IMR-90 (cell line): ENCODE results near the gene OR2H2. TPM values are rescaled to one million over a fixed set of nuclear protein-coding genes. Genes with fewer than 3 reads are reported as not detected.

ENCODE experiments used
- ATAC-seq: fragments of 200-7000 bp; cut with Tn5 transposase; 2 replicates; pipeline ENCODE4 v1.9.1; 2020; ENCODE audit warnings: low read depth, mild to moderate bottlenecking, moderate library complexity
- BruUV-seq: library from RNA; stranded (reverse); fragments of 400-500 nt; replicated peaks from 2 replicates; lab custom pipeline; 2021; lab: Mats Ljungman, UMichigan
- CTCF ChIA-PET: fragments of 300-600 bp; formaldehyde crosslinking; extraction: SDS; loops from one replicate; lab custom pipeline; 2021; ENCODE audit warnings: antibody characterized with exemption; lab: Yijun Ruan, JAX
- POLR2A ChIA-PET: fragments of 300-600 bp; sonication (Branson Sonifier 250); formaldehyde crosslinking; loops from one replicate; lab custom pipeline; 2022; ENCODE audit warnings: antibody characterized with exemption; ENCODE audit not compliant: unreplicated experiment; lab: Charles Lee
- DNase-seq: peaks from one replicate; pipeline ENCODE4 v3.0.0; 2013
- H2AFZ ChIP-seq: replicated peaks from 2 replicates; pipeline ENCODE3; 2013; ENCODE audit warnings: low read length, mild to moderate bottlenecking; ENCODE audit not compliant: poor library complexity
- H2AK5ac ChIP-seq: 2 replicates; pipeline ENCODE4 v1.6.1; 2013; ENCODE audit warnings: low read depth, low read length, inconsistent platforms
- H2AK9ac ChIP-seq: replicated peaks from 2 replicates; pipeline ENCODE3; 2013; ENCODE audit warnings: mild to moderate bottlenecking, low read depth, low read length, moderate library complexity; ENCODE audit not compliant: poor library complexity
- H2BK120ac ChIP-seq: 2 replicates; pipeline ENCODE4 v1.6.1; 2013; ENCODE audit warnings: low read depth, low read length, inconsistent platforms
- H2BK15ac ChIP-seq: 3 replicates; pipeline ENCODE4 v1.6.1; 2013; ENCODE audit warnings: low read depth, low read length, inconsistent platforms
- H2BK20ac ChIP-seq: 2 replicates; pipeline ENCODE4 v1.6.1; 2013; ENCODE audit warnings: low read depth, mild to moderate bottlenecking, inconsistent platforms, low read length, moderate library complexity
- H2BK5ac ChIP-seq: 2 replicates; pipeline ENCODE4 v1.6.1; 2013; ENCODE audit warnings: mild to moderate bottlenecking, low read depth, low read length, inconsistent platforms; ENCODE audit not compliant: poor library complexity, severe bottlenecking
- H3K14ac ChIP-seq: replicated peaks from 2 replicates; pipeline ENCODE4 v1.6.1; 2013; ENCODE audit warnings: low read depth, low read length, inconsistent platforms
- H3K18ac ChIP-seq: 2 replicates; pipeline ENCODE4 v1.6.1; 2013; ENCODE audit warnings: low read depth, low read length, control low read depth
- H3K23ac ChIP-seq: 2 replicates; pipeline ENCODE4 v1.6.1; 2013; ENCODE audit warnings: low read depth, low read length, inconsistent platforms
- H3K27ac ChIP-seq: 2 replicates; pipeline ENCODE4 v1.5.1; 2013; ENCODE audit warnings: mild to moderate bottlenecking, control low read depth, low read length; ENCODE audit not compliant: insufficient read depth
- H3K27me3 ChIP-seq: 2 replicates; pipeline ENCODE4 v1.6.1; 2013; ENCODE audit warnings: low read length; ENCODE audit not compliant: control insufficient read depth, insufficient read depth
- H3K36me3 ChIP-seq: 2 replicates; pipeline ENCODE4 v1.6.1; 2013; ENCODE audit warnings: low read length, mixed read lengths; ENCODE audit not compliant: control insufficient read depth, insufficient read depth
- H3K4ac ChIP-seq: 2 replicates; pipeline ENCODE4 v1.6.1; 2013; ENCODE audit warnings: low read depth, low read length, inconsistent platforms
- H3K4me1 ChIP-seq: 2 replicates; pipeline ENCODE4 v1.6.1; 2013; ENCODE audit warnings: low read length, mixed read lengths; ENCODE audit not compliant: control insufficient read depth, insufficient read depth
- H3K4me2 ChIP-seq: 2 replicates; pipeline ENCODE4 v1.6.1; 2013; ENCODE audit warnings: low read depth, mild to moderate bottlenecking, control low read depth, low read length, moderate library complexity
- H3K4me3 ChIP-seq: 2 replicates; pipeline ENCODE4 v1.5.1; 2013; ENCODE audit warnings: low read depth, mild to moderate bottlenecking, control low read depth, low read length, moderate library complexity; ENCODE audit not compliant: insufficient read depth
- H3K56ac ChIP-seq: 2 replicates; pipeline ENCODE4 v1.6.1; 2013; ENCODE audit warnings: low read length, inconsistent platforms; ENCODE audit not compliant: insufficient read depth; ENCODE audit errors: extremely low read depth
- H3K79me1 ChIP-seq, 2 experiments: 2 replicates each; pipeline ENCODE4 v1.6.1; 2013; ENCODE audit warnings: low read length in 2 of 2, inconsistent platforms in 1 of 2, low read depth in 1 of 2
- H3K9ac ChIP-seq: 2 replicates; pipeline ENCODE4 v1.6.1; 2013; ENCODE audit warnings: low read depth, low read length, control low read depth
- H3K9me1 ChIP-seq: 2 replicates; pipeline ENCODE4 v1.6.1; 2013; ENCODE audit warnings: low read length, inconsistent platforms; ENCODE audit not compliant: insufficient read depth
- H3K9me3 ChIP-seq: 2 replicates; pipeline ENCODE4 v1.6.1; 2013; ENCODE audit warnings: low read length; ENCODE audit not compliant: control insufficient read depth, insufficient read depth
- H4K20me1 ChIP-seq: 2 replicates; pipeline ENCODE4 v1.6.1; 2013; ENCODE audit warnings: low read length, inconsistent platforms; ENCODE audit not compliant: insufficient read depth
- H4K5ac ChIP-seq: 2 replicates; pipeline ENCODE4 v1.6.1; 2013; ENCODE audit warnings: mild to moderate bottlenecking, low read depth, low read length, control low read depth
- H4K8ac ChIP-seq, 2 experiments: 2 replicates each; pipeline ENCODE4 v1.6.1; 2013; ENCODE audit warnings: low read depth in 2 of 2, low read length in 2 of 2, control low read depth in 1 of 2, inconsistent platforms in 1 of 2
- H4K91ac ChIP-seq: 2 replicates; pipeline ENCODE4 v1.6.1; 2013; ENCODE audit warnings: low read depth, low read length, inconsistent platforms; ENCODE audit not compliant: insufficient read depth
- BHLHE40 ChIP-seq: fragments of 150-350 bp; IDR thresholded peaks from 2 replicates; pipeline ENCODE4 v1.6.1; 2016; ENCODE audit warnings: mild to moderate bottlenecking, low read depth, low read length
- CEBPB ChIP-seq: IDR thresholded peaks from 2 replicates; pipeline ENCODE4 v1.6.1; 2012; ENCODE audit warnings: low read depth, low read length, improper control_type of control experiment
- CHD1 ChIP-seq: IDR thresholded peaks from 2 replicates; pipeline ENCODE4 v1.6.1; 2012; ENCODE audit warnings: low read depth, low read length, improper control_type of control experiment
- CTCF ChIP-seq: conservative IDR thresholded peaks from 2 replicates; pipeline ENCODE4 v1.5.1; 2012; ENCODE audit warnings: mild to moderate bottlenecking, low read depth, low read length, improper control_type of control experiment
- ELK1 ChIP-seq: fragments of 150-350 bp; IDR thresholded peaks from 2 replicates; pipeline ENCODE4 v1.6.1; 2016; ENCODE audit warnings: low read depth, mild to moderate bottlenecking, low read length, moderate library complexity, borderline replicate concordance
- MAZ ChIP-seq: IDR thresholded peaks from 2 replicates; pipeline ENCODE4 v1.6.1; 2012; ENCODE audit warnings: low read depth, mild to moderate bottlenecking, low read length, improper control_type of control experiment, moderate library complexity, borderline replicate concordance
- RAD21 ChIP-seq: IDR thresholded peaks from 2 replicates; pipeline ENCODE4 v1.6.1; 2012; ENCODE audit warnings: low read length, improper control_type of control experiment
- SMC3 ChIP-seq: fragments of 150-350 bp; IDR thresholded peaks from 2 replicates; pipeline ENCODE4 v1.6.1; 2016; ENCODE audit warnings: low read depth, mild to moderate bottlenecking, antibody characterized with exemption, low read length, moderate library complexity
- USF2 ChIP-seq: fragments of 150-350 bp; IDR thresholded peaks from 2 replicates; pipeline ENCODE4 v1.6.1; 2017; ENCODE audit warnings: mild to moderate bottlenecking, antibody characterized with exemption, low read length, low read depth
- dilution Hi-C: fragments of 300-500 bp; cut with HindIII; formaldehyde crosslinking; loops from one replicate; pipeline ENCODE4 v1.14.3; 2018; ENCODE audit warnings: low sequenced_read_pairs; ENCODE audit not compliant: unreplicated experiment
- in situ Hi-C: fragments of 300-500 bp; cut with MboI; formaldehyde crosslinking; loops from 3 replicates; pipeline ENCODE4 v1.14.3; 2019; ENCODE audit warnings: low sequenced_read_pairs, inconsistent platforms, mixed read lengths
- intact Hi-C: fragments of 100-400 bp; cut with micrococcal nuclease; formaldehyde crosslinking; loops from 2 replicates; pipeline ENCODE4 v1.10.0; 2022
- polyA plus RNA-seq, 3 experiments: library from polyadenylated mRNA; depleted of rRNA; stranded (reverse); fragments of >200 nt; gene quantifications; 2 replicates each; pipeline ENCODE4 v1.2.3, GENCODE V29; 2012; ENCODE audit warnings: low replicate concordance in 1 of 3
- total RNA-seq: library from RNA; depleted of rRNA; stranded (reverse); fragments of >200 nt; gene quantifications from 2 replicates; pipeline ENCODE4 v1.2.3, GENCODE V29; 2012

OR2H2 gene
- total and polyA plus RNA-seq, 2 of the 4 experiments (the other 2 are of a cell fraction): not detected

GRCh38 chr6:29608131-29608530 is 23.2 kb downstream of the OR2H2 start:
- H3K79me1 ChIP-seq: no peaks in the 10 kb centered on the region; a peak in 1 of 4 replicates
- H3K27ac ChIP-seq: no peak overlapping the region
- H2BK5ac ChIP-seq: no peak overlapping the region
- no peak overlapping the region for H3K56ac ChIP-seq
- H2AFZ ChIP-seq: no peak overlapping the region
- no peak overlapping the region for H3K4ac ChIP-seq
- no peak overlapping the region for H3K14ac ChIP-seq
- peaks cover 72% of the 10 kb centered on the region for H3K36me3 ChIP-seq
- peaks cover 5% of the 10 kb centered on the region; the same call in 1 of the 2 replicates for H3K9me1 ChIP-seq
- TF ChIP-seq USF2 (no peak), MAZ (no peak), RAD21 (no peak), SMC3 (no peak), ELK1 (no peak), CHD1 (no peak), CTCF (no peak), BHLHE40 (no peak), CEBPB (no peak)
- no peak overlapping the region for H2AK5ac ChIP-seq
- no peaks in the 10 kb centered on the region for H3K27me3 ChIP-seq
- ChIA-PET CTCF (no interaction called here), POLR2A (no interaction called here)
- H4K5ac ChIP-seq: no peak overlapping the region
- H3K23ac ChIP-seq: no peak overlapping the region
- H3K18ac ChIP-seq: no peak overlapping the region
- ATAC-seq: no peak
- H2BK20ac ChIP-seq: no peak overlapping the region
- H2BK15ac ChIP-seq: no peak overlapping the region
- BruUV-seq: no TSS peak
- no peaks in the 10 kb centered on the region for H3K9me3 ChIP-seq
- no peaks in the 10 kb centered on the region for H3K4me1 ChIP-seq
- no peak overlapping the region for H2AK9ac ChIP-seq
- no peak overlapping the region for H2BK120ac ChIP-seq
- H3K4me3 ChIP-seq: no peak overlapping the region
- intact Hi-C loops (no loop called here), in situ Hi-C loops (no loop called here), dilution Hi-C loops (no loop called here)
- peaks cover 2% of the 10 kb centered on the region; the same call in 1 of the 2 replicates for H4K20me1 ChIP-seq
- H3K4me2 ChIP-seq: no peak overlapping the region
- no peak overlapping the region for H4K8ac ChIP-seq
- no peak for DNase-seq
- no peak overlapping the region for H4K91ac ChIP-seq
- no peak overlapping the region for H3K9ac ChIP-seq
